ENCODE results near the gene PCBD2.

DNA sequence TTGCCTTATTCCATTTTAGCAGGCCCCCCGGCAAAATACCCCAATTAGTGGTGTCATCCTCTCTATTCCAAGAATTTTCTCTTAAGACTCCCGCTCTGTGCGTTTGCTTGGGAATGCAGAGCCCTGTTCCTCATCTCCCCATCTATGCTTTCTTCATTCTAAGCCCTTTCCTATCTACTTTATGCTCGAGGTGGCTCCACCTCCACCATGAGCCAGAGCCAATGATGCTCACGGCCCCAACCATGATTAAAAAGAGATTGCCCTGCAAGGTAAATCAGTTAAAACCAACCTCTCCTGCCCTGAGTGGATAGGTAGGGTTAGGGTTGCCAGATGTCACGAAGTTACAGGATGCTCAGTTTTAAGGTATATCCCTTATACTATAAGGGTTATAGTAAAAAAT lies 31.4 kb upstream of the PCBD2 start:
- no peak for TF ChIP-seq POLR2A (IDR thresholded peaks at IDR 0.05; ENCODE audit: extremely low read depth, insufficient read length)
- TF ChIP-seq, protein P1, sequence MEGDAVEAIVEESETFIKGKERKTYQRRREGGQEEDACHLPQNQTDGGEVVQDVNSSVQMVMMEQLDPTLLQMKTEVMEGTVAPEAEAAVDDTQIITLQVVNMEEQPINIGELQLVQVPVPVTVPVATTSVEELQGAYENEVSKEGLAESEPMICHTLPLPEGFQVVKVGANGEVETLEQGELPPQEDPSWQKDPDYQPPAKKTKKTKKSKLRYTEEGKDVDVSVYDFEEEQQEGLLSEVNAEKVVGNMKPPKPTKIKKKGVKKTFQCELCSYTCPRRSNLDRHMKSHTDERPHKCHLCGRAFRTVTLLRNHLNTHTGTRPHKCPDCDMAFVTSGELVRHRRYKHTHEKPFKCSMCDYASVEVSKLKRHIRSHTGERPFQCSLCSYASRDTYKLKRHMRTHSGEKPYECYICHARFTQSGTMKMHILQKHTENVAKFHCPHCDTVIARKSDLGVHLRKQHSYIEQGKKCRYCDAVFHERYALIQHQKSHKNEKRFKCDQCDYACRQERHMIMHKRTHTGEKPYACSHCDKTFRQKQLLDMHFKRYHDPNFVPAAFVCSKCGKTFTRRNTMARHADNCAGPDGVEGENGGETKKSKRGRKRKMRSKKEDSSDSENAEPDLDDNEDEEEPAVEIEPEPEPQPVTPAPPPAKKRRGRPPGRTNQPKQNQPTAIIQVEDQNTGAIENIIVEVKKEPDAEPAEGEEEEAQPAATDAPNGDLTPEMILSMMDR (IDR thresholded peaks at IDR 0.05; ENCODE audit: low read depth, low read length): no peak

All from NB4 (cell line).